Head of caudate nucleus (tissue), 42 donors: ENCODE results near the gene MDFI.

Experiments used
- DNase-seq, 42 donors: peaks; one replicate each; pipeline versions ENCODE4 v3.0.0 to v3.0.0-alpha.2; 2020 to 2021; ENCODE audit warnings: mixed read lengths in 7 of 42
- intact Hi-C: fragments of 100-400 bp; cut with DNase I; formaldehyde crosslinking; loops from one replicate; pipeline ENCODE4 v1.15.0; 2022

Gene MDFI, protein sequence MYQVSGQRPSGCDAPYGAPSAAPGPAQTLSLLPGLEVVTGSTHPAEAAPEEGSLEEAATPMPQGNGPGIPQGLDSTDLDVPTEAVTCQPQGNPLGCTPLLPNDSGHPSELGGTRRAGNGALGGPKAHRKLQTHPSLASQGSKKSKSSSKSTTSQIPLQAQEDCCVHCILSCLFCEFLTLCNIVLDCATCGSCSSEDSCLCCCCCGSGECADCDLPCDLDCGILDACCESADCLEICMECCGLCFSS

DNA sequence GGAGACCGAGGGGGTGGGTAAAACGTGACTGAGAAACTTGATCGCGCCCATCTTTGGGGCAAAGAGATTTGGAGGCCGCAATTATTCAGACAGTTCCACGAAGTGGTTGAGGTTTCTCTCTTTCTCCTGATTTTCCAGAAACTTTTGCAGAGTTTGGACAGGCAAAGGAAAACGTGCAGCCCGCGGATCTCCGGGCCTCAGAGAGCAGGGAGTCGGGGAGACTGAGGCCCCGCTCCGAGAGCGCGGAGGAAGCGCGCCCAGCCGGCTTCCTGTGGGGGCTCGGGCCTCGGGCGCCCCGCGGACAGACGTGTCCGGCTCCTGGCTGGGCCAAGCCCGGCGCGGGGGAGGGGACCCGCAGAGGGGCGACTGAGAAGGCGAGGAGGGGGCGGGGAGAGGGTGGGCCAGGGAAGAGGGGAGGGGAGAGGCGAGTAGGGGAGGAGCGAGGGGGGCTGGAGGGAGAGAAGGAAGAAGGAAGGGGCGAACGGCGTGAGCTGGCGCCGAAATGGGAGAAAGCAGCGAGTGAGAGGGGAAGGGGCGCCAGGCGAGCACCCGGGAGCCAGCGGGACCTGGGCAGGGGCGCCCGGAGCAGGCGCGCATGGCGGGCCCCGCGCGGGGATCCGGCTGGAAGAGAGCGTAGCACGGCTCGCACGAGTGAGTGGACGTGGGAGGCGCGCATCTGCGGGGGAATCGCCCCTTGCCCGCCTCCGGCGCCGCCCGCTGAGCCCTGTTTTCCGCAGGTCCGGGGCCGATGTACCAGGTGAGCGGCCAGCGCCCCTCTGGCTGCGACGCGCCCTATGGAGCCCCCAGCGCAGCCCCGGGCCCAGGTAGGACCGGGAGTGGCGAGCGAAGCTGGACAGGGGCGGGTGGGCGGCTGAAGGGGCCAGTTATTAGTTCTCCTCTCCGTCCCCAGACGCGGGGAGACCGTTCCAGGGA lies at the start of gene MDFI:
TSS of gene MDFI (plus strand) at position 467 of the 933 bp plus-strand sequence. CDS start at position 749, 282 bp downstream.
- intact Hi-C loops = no loop called here
- DNase-seq = peak in 2 of 42 donors; percentile 27 to 36

GRCh38 chr6:41589223-41589622 lies 49.0 kb upstream of the MDFI start:
- peak in 6 of 42 donors; percentile 26 to 41 (median 32) for DNase-seq
- intact Hi-C loops = no loop called here

- intact Hi-C loops = loop anchor here (5.0 kb wide), 2 partner anchors 43 to 168 kb away; partner anchors contain the start of gene FOXP4
- no peak for DNase-seq
Measured at GRCh38 chr6:41589636-41590622, 48.3 kb upstream of the MDFI start.

GRCh38 chr6:41591122-41591521 lies 47.1 kb upstream of the MDFI start:
- intact Hi-C loops = loop anchor here (5.0 kb wide), 2 partner anchors 44 to 169 kb away; partner anchors contain the start of gene FOXP4
- DNase-seq = no peak

DNA sequence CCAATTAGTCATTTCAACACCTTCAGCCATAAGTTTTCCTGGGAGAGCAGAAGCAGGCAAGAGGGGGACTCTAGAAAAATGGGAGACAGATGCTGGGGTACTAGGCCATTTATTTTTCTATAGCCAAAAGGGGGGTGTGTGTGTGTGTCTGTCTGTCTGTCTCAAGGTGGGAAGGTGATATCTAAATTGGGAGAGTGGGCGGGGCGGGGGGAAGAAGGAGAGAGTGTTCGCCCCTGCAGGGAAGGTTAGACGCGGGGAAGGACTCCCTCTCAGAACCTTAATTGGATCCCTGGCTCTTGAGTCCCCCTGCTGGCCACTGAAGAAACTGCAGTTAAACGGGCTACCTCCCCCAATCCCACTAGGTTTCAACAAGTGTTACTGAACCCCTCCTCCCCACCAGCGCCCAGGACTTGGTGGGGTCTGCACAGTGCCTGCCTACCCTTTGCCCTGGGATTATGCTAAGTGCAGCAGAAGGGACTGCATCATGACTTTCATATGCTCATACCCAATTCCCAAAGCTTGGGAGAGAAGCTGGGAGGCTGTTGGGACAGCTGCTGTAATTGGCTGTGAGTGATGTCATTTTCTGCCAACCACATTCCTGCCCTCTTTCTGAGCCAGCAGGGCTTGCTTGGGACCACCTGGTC lies 46.3 kb upstream of the MDFI start:
- intact Hi-C loops = loop anchor here (2.0 to 5.0 kb wide), 3 partner anchors 45 to 223 kb away; partner anchors contain the start of gene FOXP4
- peak; percentile 47 to 95 (median 85) for DNase-seq

- DNase-seq = peak in 1 of 42 donors; percentile 53
- intact Hi-C loops = loop anchor here (2.0 to 5.0 kb wide), 3 partner anchors 46 to 225 kb away; partner anchors contain the start of gene FOXP4
Measured at GRCh38 chr6:41593406-41593805, 44.9 kb upstream of the MDFI start.

DNA sequence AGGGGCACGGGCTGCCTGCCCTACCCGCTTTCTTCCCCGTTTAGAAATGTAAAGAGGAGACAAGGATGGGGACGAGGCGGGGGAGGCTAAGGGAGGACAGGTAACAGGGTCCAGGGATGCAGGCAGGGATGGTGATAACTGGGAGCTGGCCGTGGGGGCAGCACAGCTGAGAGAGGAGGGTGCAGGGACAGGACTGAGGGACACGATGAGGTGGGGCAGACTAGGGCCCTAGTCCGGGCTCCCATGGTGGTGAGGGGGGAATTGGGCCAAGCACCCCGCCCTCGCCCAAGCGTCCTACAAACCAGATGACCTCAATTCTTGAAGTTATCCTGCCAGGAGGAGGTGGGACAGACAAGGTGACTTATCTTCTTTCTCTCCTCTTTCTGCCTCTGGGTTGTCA lies 44.4 kb upstream of the MDFI start:
- DNase-seq = no peak
- intact Hi-C loops = loop anchor here (2.0 to 5.0 kb wide), 3 partner anchors 47 to 225 kb away; partner anchors contain the start of gene FOXP4

DNA sequence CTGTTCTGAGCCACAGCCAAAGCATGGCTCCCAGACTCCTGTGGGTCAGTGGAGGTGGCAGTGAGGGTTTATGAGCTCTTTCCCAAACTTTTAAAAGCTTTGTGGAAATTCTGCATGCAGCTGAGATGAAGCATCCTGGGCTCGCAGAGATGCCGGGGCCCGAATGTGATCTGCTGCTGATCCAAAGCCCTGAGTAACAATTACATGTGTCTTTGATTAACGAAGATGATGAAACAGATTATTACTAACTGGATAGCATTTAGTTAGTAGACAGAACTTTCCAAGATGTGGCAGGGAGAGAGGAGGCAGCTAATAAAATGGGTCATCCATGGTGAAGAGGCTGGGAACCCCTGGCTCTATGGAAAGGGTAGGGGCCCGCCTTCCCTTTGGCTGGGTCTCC lies 43.9 kb upstream of the MDFI start:
- DNase-seq = no peak
- intact Hi-C loops = loop anchor here (5.0 kb wide), 2 partner anchors 47 to 172 kb away; partner anchors contain the start of gene FOXP4

DNA sequence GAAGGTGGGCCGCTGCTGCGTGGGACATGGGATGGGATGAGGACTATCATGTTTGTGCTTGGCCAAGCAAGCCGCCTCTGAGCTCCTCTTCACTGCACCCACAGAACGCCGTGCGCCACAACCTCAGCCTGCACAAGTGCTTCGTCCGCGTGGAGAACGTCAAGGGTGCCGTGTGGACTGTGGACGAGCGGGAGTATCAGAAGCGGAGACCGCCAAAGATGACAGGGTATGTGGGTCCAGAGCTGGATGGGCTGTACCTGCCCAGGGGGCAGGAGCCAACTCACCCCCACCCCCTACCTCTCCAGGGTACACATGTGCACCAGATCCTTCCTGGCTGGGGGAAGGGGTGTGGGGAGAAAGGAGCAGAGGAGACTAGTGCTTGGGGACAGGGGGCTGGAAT lies 43.5 kb upstream of the MDFI start:
- no peak for DNase-seq
- intact Hi-C loops = loop anchor here (5.0 kb wide), 2 partner anchors 47 to 172 kb away; partner anchors contain the start of gene FOXP4

GRCh38 chr6:41595166-41595565 lies 43.1 kb upstream of the MDFI start:
- DNase-seq = no peak
- intact Hi-C loops = no loop called here

GRCh38 chr6:41596096-41596685 lies 42.1 kb upstream of the MDFI start:
- intact Hi-C loops = no loop called here
- no peak for DNase-seq

DNA sequence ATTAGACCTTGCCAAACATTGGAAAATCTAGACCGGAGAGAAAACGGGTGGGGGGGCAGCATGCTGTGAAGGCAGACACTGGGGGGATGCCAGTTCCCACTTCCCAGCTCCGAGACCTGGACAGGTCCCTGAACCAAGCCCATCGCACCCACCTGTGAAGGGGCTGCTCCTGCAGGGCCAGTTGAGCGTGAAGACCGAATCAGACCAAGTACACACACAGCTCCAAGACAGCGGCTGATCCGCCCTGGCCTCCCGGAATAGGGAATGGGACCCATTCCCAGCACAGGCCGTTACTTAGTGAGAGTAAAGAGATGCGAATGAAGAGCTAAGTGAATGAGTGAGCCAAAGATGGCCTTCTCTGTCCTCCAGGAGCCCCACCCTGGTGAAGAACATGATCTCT lies 41.5 kb upstream of the MDFI start:
- intact Hi-C loops = no loop called here
- no peak for DNase-seq

GRCh38 chr6:41597246-41598000 lies 40.8 kb upstream of the MDFI start:
- intact Hi-C loops = no loop called here
- no peak for DNase-seq

GRCh38 chr6:41598670-41599014 lies 39.6 kb upstream of the MDFI start:
- DNase-seq = peak in 1 of 42 donors; percentile 13
- intact Hi-C loops = no loop called here

DNA sequence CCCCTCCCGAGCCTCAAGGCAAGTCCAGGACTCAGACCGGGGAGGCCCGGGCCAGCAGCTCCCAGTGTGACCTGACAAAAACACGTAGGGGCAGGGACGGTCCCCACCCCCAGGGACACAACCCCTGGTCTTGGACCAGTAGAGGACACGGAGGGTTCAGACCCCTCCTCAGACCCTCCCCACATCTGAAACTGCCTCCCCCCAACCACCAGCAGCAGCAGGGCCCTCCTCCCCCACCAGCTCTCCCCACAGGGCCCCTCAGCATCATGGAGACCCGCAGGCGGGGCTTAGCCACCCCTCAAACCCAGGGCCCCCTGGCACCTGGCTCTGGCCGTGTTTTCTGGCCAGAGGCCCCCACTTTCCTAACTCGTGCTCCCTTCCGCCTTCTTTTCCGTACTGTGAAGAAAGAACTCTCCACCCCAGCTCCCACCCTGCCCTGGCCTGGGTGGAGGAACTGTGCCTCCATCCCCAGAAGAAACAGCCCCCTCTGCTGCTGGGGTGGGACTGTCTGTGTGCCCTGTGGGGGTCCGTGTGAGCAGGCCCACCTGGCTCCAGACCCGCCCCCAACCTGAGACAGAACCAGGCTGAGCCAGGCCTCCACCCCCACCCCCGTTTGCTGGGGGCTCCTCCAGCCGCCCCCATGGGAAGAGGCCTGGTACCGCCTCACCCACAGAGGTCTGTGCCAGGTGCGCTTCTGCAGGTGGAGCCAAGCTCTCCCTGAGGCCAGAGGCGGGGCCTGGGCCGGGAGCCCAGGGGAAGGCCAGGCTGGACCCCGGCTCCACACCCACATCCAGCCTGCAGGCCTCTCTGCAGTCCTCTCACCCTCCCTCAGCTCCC lies 39.0 kb upstream of the MDFI start:
- intact Hi-C loops = no loop called here
- DNase-seq = peak in 1 of 42 donors; percentile 11

- peak in 2 of 42 donors; percentile 1 to 13 for DNase-seq
- intact Hi-C loops = no loop called here
Measured at GRCh38 chr6:41599852-41600445, 38.3 kb upstream of the MDFI start.
